H7 (cell line): ENCODE data around the gene SH3BP1. TPM values are rescaled to one million over a fixed set of nuclear protein-coding genes. Genes with fewer than 3 reads are reported as not detected.
A peak's percentile ranks its signal among the peaks of the same experiment; 100 is the strongest.

Experiments
- DNase-seq: peaks from one replicate; pipeline ENCODE4 v3.0.0; 2012
- H3K27me3 ChIP-seq: 2 replicates; pipeline ENCODE4 v1.6.0; 2011; ENCODE audit warnings: mild to moderate bottlenecking, low read length; ENCODE audit not compliant: control insufficient read depth, insufficient read depth
- H3K36me3 ChIP-seq: replicated peaks from 2 replicates; pipeline ENCODE4 v1.5.1; 2011; ENCODE audit warnings: low read length; ENCODE audit not compliant: control insufficient read depth, insufficient read depth
- H3K4me3 ChIP-seq: 2 replicates; pipeline ENCODE4 v1.5.1; 2011; ENCODE audit warnings: low read depth, mild to moderate bottlenecking, control low read depth, low read length, moderate library complexity; ENCODE audit not compliant: insufficient read depth
- total RNA-seq: library from RNA; depleted of rRNA; stranded (reverse); fragments of >200 nt; shearing (Covaris generic); gene quantifications from 2 replicates; pipeline ENCODE4 v1.2.3, GENCODE V29; 2014

The SH3BP1 gene
- total RNA-seq, 1 experiment from 2014 or later, result 35.2 TPM

- DNase-seq, result no peak
- peaks cover 33% of the 10 kb centered on the region for H3K36me3 ChIP-seq
- no peaks in the 10 kb centered on the region for H3K27me3 ChIP-seq
- no peak overlapping the region for H3K4me3 ChIP-seq
These were observed 14.6 kb upstream of the SH3BP1 start for GRCh38 chr22:37624876-37625275.

DNA sequence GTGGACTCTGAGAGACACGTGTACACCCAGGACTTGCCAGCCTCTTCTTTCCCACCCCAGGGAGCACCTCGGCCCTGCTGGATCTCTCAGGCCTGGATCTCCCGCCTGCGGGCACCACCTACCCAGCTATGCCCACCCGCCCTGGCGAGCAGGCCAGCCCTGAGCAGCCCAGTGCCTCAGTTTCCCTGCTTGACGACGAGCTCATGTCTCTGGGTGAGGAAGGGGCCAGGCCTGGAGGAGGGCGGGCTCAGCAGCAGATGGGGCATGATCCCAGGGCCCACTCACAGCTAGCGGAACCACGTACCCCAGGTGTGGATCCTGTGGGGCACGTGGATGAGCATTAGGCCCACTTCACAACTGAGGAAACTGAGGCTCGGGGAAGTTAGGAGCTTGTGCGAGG lies 13.7 kb upstream of the SH3BP1 start:
- Histone ChIP-seq H3K36me3 (peaks cover 28% of the 10 kb centered on the region), H3K4me3 (no peak overlapping the region), H3K27me3 (no peaks in the 10 kb centered on the region)
- no peak for DNase-seq

- H3K27me3 ChIP-seq, result no peaks in the 10 kb centered on the region
- DNase-seq, result peak; percentile 68
- H3K36me3 ChIP-seq, result peaks cover 28% of the 10 kb centered on the region
- H3K4me3 ChIP-seq, result no peak overlapping the region
These were observed 13.3 kb upstream of the SH3BP1 start for GRCh38 chr22:37626144-37626543.

GRCh38 chr22:37626556-37627075 lies 12.9 kb upstream of the SH3BP1 start:
- Histone ChIP-seq H3K27me3 (no peaks in the 10 kb centered on the region), H3K36me3 (peaks cover 26% of the 10 kb centered on the region), H3K4me3 (no peak overlapping the region)
- DNase-seq, result no peak

DNA sequence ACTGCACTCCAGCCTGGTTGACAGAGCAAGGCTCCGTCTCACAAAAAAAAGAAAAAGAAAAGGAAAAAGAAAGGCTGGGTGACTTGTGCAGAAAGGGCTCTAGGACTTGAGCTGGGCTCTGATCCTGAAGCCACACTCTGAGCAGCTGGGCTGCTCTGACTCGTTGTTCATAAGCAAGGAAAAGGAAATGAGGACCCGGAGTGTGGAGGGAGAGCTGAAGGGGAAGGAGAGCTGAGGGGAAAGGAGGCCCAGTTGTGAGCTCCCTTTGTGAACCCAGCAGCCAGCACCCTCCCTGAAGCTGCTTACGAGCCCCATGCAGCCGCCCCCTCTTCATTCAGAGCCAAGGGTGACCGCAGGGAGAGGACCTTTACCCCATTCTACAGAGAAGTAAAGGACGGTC lies 12.3 kb upstream of the SH3BP1 start:
- no peak overlapping the region for H3K4me3 ChIP-seq
- no peak for DNase-seq
- peaks cover 26% of the 10 kb centered on the region for H3K36me3 ChIP-seq

GRCh38 chr22:37627545-37627944 lies 11.9 kb upstream of the SH3BP1 start:
- no peak overlapping the region for H3K4me3 ChIP-seq
- no peaks in the 10 kb centered on the region for H3K27me3 ChIP-seq
- H3K36me3 ChIP-seq, result peaks cover 27% of the 10 kb centered on the region
- DNase-seq, result no peak

More for the DNA sequence above, 12.3 kb upstream of the SH3BP1 start:
- H3K27me3 ChIP-seq, result no peaks in the 10 kb centered on the region

GRCh38 chr22:37628830-37629229 lies 10.6 kb upstream of the SH3BP1 start:
- no peaks in the 10 kb centered on the region for H3K27me3 ChIP-seq
- H3K4me3 ChIP-seq, result no peak overlapping the region
- H3K36me3 ChIP-seq, result peaks cover 24% of the 10 kb centered on the region
- no peak for DNase-seq

DNA sequence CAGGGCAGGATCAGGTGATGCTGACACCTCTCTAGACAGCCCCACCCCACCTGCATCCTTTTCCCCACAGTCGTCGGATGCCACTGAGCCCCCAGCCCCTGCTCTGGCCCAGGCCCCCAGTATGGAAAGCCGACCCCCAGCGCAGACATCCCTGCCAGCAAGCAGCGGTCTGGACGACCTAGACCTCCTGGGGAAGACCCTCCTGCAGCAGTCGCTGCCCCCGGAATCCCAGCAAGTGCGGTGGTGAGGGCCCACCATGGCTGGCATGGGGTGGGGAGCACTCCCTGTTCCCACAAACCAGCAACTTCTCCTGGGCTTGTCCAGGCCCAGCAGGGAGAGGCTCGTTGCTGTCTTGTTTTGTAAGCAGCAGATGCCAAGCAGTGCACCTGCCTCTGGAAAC lies 9.5 kb upstream of the SH3BP1 start:
- no peak for DNase-seq
- H3K27me3 ChIP-seq, result no peaks in the 10 kb centered on the region
- H3K4me3 ChIP-seq, result no peak overlapping the region
- peaks cover 16% of the 10 kb centered on the region for H3K36me3 ChIP-seq

GRCh38 chr22:37630839-37631435 lies 8.5 kb upstream of the SH3BP1 start:
- peaks cover 12% of the 10 kb centered on the region for H3K36me3 ChIP-seq
- DNase-seq, result peak; percentile 63
- H3K4me3 ChIP-seq, result no peak overlapping the region
- H3K27me3 ChIP-seq, result no peaks in the 10 kb centered on the region

DNA sequence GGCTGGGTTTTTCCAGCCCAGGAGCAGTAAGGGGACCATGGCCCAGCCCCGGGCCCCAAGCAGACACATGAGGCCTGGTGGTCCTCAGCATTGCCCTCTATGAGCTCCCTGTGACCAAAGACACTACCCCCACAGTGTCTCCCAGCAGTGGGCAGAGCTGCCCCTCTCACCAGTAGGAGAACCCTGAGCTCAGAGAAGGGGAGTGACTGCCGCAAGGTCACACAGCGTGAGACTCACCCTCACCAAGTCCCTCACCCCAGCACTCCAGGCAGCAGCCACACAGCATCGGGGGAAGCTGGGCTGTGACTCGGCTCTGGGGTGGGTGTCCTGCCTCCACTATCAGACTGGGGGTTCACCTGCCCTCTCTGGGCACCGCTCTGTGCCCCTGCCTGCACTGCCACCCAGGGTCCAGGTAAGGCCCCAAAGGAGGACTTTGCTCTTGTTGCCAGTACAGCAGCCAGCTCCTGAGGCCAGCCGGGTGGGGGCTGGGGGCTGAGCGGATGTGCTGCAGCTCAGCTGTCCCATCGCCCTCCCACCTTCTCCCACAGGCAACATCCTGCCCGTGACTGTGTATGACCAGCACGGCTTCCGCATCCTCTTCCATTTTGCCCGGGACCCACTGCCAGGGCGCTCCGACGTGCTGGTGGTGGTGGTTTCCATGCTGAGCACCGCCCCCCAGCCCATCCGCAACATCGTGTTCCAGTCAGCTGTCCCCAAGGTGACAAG lies 7.9 kb upstream of the SH3BP1 start:
- H3K4me3 ChIP-seq, result no peak overlapping the region
- H3K27me3 ChIP-seq, result no peaks in the 10 kb centered on the region
- DNase-seq, result peak; percentile 64
- peaks cover 8% of the 10 kb centered on the region for H3K36me3 ChIP-seq

GRCh38 chr22:37632174-37633088 lies 7.0 kb upstream of the SH3BP1 start:
- Histone ChIP-seq H3K36me3 (peaks cover 8% of the 10 kb centered on the region), H3K27me3 (no peaks in the 10 kb centered on the region), H3K4me3 (no peak overlapping the region)
- DNase-seq, result peak; percentile 66

- Histone ChIP-seq H3K27me3 (no peaks in the 10 kb centered on the region), H3K36me3 (peaks cover 8% of the 10 kb centered on the region), H3K4me3 (no peak overlapping the region)
- DNase-seq, result no peak
These were observed 6.3 kb upstream of the SH3BP1 start for GRCh38 chr22:37633089-37633624.

DNA sequence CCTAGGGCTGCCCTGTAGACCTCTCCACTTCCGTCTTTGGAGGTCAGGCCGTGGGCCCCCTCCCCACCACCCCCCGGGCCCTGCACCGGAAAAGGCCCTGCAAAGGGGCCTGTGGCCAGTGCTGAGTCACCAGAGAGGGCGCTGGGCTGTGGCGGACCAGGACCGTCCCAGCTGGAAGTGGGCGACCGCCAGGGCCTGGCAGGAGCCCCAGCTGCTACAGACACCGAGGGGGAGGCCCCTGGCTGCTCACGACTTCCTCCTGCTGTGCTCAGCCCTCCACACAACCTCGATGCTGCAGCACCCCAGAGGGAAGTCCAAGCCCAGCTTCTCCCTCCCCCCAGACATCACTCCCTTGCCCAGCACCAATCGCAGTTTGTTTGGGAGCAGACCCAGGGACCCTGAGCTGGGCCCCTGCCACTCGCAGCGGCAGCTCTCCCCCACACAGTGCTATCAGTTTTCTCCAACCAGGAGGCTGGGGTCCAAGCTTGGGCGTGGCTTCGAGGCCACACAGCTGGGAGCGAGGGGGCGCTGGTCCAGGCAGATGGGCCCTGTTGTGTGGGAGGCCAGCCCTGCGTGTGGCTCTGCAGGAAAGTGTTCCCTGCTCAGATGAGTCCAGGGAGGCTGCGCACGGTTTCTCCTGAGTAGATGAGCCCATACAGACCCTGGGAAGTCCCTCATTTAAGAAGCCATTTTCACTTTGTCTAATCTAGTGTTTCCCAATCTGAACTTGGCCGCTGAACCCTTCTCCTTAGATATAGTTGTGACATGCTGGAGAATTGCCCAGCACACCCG lies 5.6 kb upstream of the SH3BP1 start:
- peak overlapping the region; percentile 20; the same call in 1 of the 2 replicates for H3K4me3 ChIP-seq
- DNase-seq, result peak; percentile 92
- peaks cover 7% of the 10 kb centered on the region for H3K36me3 ChIP-seq
- H3K27me3 ChIP-seq, result no peaks in the 10 kb centered on the region
